GM18909 (cell line): ENCODE measurements around the gene MYO9B.

ENCODE experiments used
- ATAC-seq: cut with Tn5 transposase; IDR thresholded peaks from one replicate; pipeline ENCODE4 v1.9.1; 2021; ENCODE audit warnings: mild to moderate bottlenecking; ENCODE audit not compliant: unreplicated experiment, poor library complexity

MYO9B gene

DNA sequence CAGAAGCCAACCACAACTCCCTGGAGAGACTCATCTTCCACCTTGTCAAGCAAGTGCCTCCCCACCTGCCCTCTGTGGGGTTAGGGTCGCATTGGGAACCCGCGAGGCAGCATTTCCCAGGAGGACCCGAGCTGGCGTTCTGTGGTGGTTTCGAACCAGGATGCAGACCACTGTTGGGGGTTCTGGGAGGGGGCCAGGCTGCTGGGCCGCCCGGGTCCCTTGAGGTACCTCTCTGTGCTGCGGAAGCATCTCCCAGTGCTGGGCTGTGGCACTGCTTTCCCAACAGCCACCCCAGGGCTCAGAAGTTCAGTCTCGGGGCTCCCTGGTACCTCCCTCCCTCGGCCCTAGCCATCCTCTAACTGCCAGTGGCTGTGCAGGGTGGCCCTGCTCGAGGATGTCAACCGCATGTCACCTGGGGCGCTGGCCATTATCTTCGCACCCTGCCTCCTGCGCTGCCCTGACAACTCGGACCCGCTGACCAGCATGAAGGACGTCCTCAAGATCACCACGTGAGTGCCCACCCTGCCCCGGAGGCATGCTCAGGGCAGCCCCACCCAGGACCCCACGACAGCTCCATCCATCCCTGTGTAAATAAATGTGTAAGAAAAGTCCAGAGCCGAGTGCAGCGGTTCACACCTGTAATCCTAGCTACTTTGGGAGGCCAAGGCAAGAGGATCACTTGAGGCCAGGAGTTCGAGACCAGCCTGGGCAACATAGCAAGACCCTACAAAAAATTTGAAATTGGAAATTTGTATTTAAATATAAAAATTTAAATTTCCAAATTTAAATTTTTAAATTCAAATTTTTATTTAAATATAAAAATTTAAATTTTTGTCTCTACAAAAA, 131.4 kb downstream of the MYO9B start:
- no peak for ATAC-seq

GRCh38 chr19:17209126-17210036, 133.8 kb downstream of the MYO9B start:
- no peak for ATAC-seq

DNA sequence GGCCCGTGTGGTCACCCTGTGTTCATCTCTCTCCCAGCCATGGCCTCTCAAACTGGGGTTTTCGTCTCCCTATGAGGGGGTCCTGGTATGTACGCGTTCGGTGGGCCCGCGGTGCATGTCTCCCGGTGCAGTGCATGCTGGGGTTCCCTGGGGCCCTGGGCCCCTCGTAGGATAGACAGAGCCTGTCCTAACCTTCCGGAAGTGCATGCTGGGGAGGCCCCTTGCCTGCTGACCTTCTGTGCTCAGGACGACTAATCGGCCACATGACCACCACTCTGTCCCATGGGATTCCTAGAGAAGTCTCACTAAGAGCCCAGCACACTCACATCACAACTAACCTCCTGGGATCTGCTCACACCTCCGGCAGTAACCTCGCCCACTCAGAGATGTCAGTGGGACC, 134.7 kb downstream of the MYO9B start:
- ATAC-seq: no peak

DNA sequence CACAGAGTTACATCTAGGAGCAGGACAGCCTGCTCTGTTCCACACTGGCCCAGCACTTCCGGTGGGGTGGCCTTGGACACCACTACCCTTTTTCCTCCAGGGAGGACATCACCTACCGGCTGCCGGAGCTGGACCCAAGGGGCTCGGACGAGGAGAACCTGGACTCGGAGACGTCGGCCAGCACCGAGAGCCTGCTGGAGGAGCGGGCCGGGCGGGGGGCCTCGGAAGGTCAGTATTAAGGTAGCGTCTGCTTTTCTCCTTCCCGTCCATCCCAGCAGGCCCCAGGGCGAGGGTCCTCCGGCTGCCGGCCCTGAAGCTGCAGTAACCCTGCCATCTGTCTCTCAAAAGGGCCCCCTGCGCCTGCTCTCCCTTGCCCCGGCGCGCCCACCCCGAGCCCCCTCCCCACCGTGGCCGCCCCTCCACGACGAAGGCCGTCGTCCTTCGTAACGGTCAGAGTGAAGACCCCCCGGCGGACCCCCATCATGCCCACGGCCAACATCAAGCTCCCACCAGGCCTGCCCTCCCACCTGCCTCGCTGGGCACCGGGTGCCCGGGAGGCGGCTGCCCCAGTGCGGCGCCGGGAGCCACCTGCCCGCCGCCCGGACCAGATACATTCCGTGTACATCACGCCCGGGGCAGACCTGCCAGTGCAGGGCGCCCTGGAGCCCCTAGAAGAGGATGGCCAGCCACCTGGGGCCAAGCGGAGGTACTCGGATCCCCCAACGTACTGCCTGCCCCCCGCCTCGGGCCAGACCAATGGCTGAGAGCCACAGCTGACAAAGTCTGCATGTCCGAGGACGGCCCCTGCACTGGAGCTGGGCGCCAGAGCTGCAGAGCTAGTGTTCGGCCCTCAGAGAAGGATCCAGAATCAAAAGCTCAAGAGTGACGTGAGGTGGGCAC, 136.2 kb downstream of the MYO9B start:
- ATAC-seq: no peak

DNA sequence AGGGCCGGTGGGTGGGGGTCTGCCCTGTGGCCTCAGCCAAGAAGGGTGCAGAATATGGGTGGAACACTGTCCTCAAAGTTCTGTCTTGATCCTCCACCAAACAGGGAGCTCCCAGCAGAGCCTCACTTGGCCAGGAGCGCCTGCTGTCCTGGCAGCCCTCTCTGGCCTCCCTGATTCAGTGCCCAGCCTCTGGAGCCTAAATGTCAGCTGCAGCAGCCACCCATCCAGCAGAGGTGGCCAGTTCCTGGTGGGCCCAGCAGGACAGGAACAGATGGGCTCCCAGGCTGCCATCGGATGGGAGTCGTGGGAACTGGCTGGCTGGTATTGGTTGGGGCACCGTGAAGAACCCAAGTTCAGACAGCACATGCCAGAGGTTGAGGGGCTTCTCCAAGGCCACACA, 137.8 kb downstream of the MYO9B start:
- no peak for ATAC-seq

DNA sequence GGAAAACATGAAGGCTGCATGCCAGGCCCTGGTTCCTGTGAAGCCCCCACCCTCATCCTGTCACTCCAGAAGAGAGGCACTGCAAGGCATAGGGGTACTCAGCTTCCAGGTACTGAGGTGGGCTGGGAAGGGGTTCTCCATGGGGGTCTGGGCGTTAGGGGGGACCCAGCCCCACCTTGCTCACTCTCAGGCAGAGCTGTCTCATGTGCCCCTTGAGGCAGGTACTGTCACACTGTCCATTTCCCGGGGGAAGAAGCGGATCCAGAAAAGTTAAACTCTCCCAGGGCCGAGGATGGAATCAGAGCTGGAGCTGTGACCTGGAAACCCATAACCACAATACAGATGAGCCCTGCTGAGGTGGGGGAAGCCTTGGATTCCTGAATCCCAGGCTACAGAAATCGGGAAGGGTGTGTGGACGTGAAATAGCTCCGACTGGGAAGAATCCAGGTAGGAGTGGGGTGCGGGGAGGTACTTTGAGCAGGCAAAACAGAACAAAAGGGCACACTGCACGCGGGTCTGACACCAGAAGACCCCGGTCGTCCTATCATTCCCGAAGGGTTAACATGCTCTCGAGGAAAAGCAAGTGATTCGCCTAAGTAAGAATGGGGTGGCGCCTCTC, 139.0 kb downstream of the MYO9B start:
- ATAC-seq: no peak

GRCh38 chr19:17215127-17215971, 139.8 kb downstream of the MYO9B start, which contains the start of gene USE1:
Gene USE1 (plus strand): TSS chr19:17215357. CDS start chr19:17215406, 49 bp downstream.
- peak; percentile 79 for ATAC-seq

DNA sequence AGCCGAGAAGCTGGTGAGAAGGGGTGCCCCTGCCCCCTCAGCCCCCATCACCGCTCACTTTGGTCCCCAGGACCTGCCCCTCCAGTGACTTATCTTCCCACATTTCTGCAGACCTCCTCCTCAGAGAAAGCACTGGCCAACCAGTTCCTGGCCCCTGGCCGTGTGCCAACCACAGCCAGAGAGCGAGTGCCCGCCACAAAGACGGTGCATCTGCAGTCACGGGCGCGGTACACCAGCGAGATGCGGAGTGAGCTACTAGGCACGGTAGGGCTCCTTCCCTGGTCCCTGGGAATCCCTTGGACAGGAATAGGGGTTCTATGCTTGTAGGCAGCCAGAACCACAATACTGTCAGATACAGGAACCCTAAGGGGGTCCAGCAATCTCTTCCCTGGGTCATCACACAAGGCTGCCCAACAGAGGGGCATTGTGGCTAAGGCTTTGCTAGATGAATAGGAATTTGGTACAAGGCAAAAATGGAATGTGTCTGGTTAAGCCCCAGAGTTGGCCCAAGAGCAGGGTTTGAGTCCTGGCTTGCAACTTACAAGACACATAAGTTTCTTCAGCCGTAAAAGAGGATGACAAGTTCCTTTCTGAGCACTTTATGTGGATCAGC, 140.6 kb downstream of the MYO9B start:
- ATAC-seq: no peak

- no peak for ATAC-seq
Measured at GRCh38 chr19:17219286-17219685, 143.7 kb downstream of the MYO9B start.

- no peak for ATAC-seq
Measured at GRCh38 chr19:17220207-17220758, 144.7 kb downstream of the MYO9B start.

GRCh38 chr19:17225053-17225452, 149.5 kb downstream of the MYO9B start:
- ATAC-seq: no peak

GRCh38 chr19:17226002-17226933, 150.7 kb downstream of the MYO9B start, which contains the start of gene OCEL1:
Gene OCEL1 (plus strand): TSS chr19:17226226. CDS start chr19:17226248, 22 bp downstream.
- peak; percentile 90 for ATAC-seq

DNA sequence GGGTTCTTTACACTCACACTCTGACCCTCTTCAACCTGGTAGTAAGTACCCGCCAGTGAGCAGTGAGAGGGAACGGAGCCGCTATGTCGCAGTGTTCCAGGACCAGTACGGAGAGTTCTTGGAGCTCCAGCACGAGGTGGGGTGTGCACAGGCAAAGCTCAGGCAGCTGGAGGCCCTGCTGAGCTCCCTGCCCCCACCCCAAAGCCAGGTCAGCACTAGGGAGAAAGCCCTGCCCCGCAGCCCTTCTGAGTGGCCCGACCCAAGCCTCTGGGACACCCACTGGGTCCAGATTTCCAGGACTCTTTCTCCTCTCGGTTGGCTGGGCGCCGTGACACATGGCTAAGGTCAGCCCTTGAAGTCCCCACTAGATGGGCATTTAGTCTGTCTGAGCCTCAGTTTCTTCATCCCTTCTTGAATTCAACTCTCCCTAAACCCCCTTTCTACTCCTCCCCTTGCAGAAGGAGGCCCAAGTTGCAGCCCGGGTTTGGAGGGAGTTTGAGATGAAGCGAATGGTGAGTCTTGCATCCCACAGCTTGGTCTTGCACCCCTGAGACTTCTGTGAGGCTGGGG, 152.3 kb downstream of the MYO9B start:
- no peak for ATAC-seq

GRCh38 chr19:17229890-17230289, 154.3 kb downstream of the MYO9B start:
- no peak for ATAC-seq

GRCh38 chr19:17232258-17232657, 156.7 kb downstream of the MYO9B start:
- no peak for ATAC-seq

- ATAC-seq: peak; percentile 41
Measured at GRCh38 chr19:17234911-17235299, 159.3 kb downstream of the MYO9B start.
